ENCODE measurements around the gene ZNF697. TPM values are rescaled to one million over a fixed set of nuclear protein-coding genes. Genes with fewer than 3 reads are reported as not detected.
"Not testable (repeated sequence)": the region's sequence is repeated elsewhere in the genome, so short reads cannot be mapped to it uniquely, and the experiment has no call there.

ZNF697 gene
- under 1 TPM in 2 of 3 donors, not detected in 1; 0.09 to 0.45 TPM for total RNA-seq
- total RNA-seq (2013): 0.27 TPM

- H3K4me1 ChIP-seq (ENCODE audit: control insufficient read depth, insufficient read depth, low read length): peaks cover 8% of the 10 kb centered on the region
- TF ChIP-seq CTCF (IDR thresholded peaks at IDR 0.05): no peak
- peak within 1 kb of the TSS; percentile 78 for H3K4me3 Mint-ChIP-seq
- ATAC-seq (peak; percentile 29 to 76 (median 61)), DNase-seq (peak; percentile 17 to 23)
- H3K36me3 Mint-ChIP-seq: no peaks in the 10 kb centered on the region
- H3K27ac ChIP-seq (ENCODE audit: low read length): no peak within 1 kb of the TSS
- peak within 1 kb of the TSS; percentile 25 for H3K4me3 ChIP-seq (ENCODE audit: low read length)
- H3K27me3 ChIP-seq (ENCODE audit: control insufficient read depth, insufficient read depth, low read length): peaks cover 18% of the 10 kb centered on the region
- no peaks in the 10 kb centered on the region for H3K36me3 ChIP-seq (ENCODE audit: control insufficient read depth, insufficient read depth, low read length)
- peaks cover 40 to 56% of the 10 kb centered on the region in 2 donors for H3K27me3 Mint-ChIP-seq (ENCODE audit: low read depth in 2 of 2)
- no peaks in the 10 kb centered on the region for H3K9me3 ChIP-seq (ENCODE audit: control insufficient read depth, insufficient read depth, low read length)
- H3K4me1 Mint-ChIP-seq: peaks cover 0 to 5% of the 10 kb centered on the region in 2 donors
- 2% methylated on average over 80 of the region's 81 CpGs for WGBS (ENCODE audit: insufficient coverage)
- peaks cover 0 to 4% of the 10 kb centered on the region in 2 donors for H3K9me3 Mint-ChIP-seq
- H3K27ac Mint-ChIP-seq: no peak within 1 kb of the TSS
- intact Hi-C loops (cut with micrococcal nuclease): no loop called here
These were observed at the start of gene ZNF697 for GRCh38 chr1:119647734-119648619. Gene ZNF697, minus strand, starts transcription at chr1:119648266. Its CDS starts 22,166 bp downstream, at chr1:119626100.

- H3K4me3 ChIP-seq (ENCODE audit: low read length): no peak overlapping the region
- H3K27me3 Mint-ChIP-seq (ENCODE audit: low read depth in 2 of 2): peaks cover 17 to 32% of the 10 kb centered on the region in 2 donors
- 77% methylated on average over 3 of the region's 3 CpGs for WGBS (ENCODE audit: insufficient coverage)
These were observed 49.5 kb upstream of the ZNF697 start for GRCh38 chr1:119697598-119697997.

GRCh38 chr1:119696863-119697262, 48.8 kb upstream of the ZNF697 start:
- H3K4me1 Mint-ChIP-seq; H3K36me3 ChIP-seq (ENCODE audit: control insufficient read depth, insufficient read depth, low read length); H3K27ac Mint-ChIP-seq; H3K4me1 ChIP-seq (ENCODE audit: control insufficient read depth, insufficient read depth, low read length); DNase-seq; H3K9me3 ChIP-seq (ENCODE audit: control insufficient read depth, insufficient read depth, low read length); H3K36me3 Mint-ChIP-seq; H3K27ac ChIP-seq (ENCODE audit: low read length); intact Hi-C loops (cut with micrococcal nuclease); H3K27me3 ChIP-seq (ENCODE audit: control insufficient read depth, insufficient read depth, low read length); H3K4me3 ChIP-seq (ENCODE audit: low read length); H3K4me3 Mint-ChIP-seq; ATAC-seq: not testable (repeated sequence)
- 90% methylated on average over 4 of the region's 4 CpGs for WGBS (ENCODE audit: insufficient coverage)
- peaks cover 2 to 11% of the 10 kb centered on the region in 2 donors for H3K9me3 Mint-ChIP-seq
- H3K27me3 Mint-ChIP-seq (ENCODE audit: low read depth in 2 of 2): peaks cover 17 to 32% of the 10 kb centered on the region in 2 donors

More at GRCh38 chr1:119697598-119697997, 49.5 kb upstream of the ZNF697 start:
- no peak for TF ChIP-seq CTCF (IDR thresholded peaks at IDR 0.05)
- Mint-ChIP-seq H3K36me3 (peaks cover 10% of the 10 kb centered on the region), H3K27ac (no peak overlapping the region), H3K4me3 (no peak overlapping the region), H3K9me3 (peaks cover 2 to 11% of the 10 kb centered on the region in 2 donors), H3K4me1 (no peaks in the 10 kb centered on the region)
- DNase-seq: no peak
- intact Hi-C loops (cut with micrococcal nuclease): no loop called here
- Histone ChIP-seq H3K36me3 (ENCODE audit: control insufficient read depth, insufficient read depth, low read length) (no peaks in the 10 kb centered on the region), H3K27ac (ENCODE audit: low read length) (no peak overlapping the region), H3K27me3 (ENCODE audit: control insufficient read depth, insufficient read depth, low read length) (no peaks in the 10 kb centered on the region), H3K9me3 (ENCODE audit: control insufficient read depth, insufficient read depth, low read length) (peaks cover 6% of the 10 kb centered on the region), H3K4me1 (ENCODE audit: control insufficient read depth, insufficient read depth, low read length) (no peaks in the 10 kb centered on the region)
- ATAC-seq: no peak

GRCh38 chr1:119689511-119689910, 41.4 kb upstream of the ZNF697 start:
- peaks cover 0 to 4% of the 10 kb centered on the region in 2 donors for H3K9me3 Mint-ChIP-seq
- no peaks in the 10 kb centered on the region for H3K4me1 ChIP-seq (ENCODE audit: control insufficient read depth, insufficient read depth, low read length)
- no peak overlapping the region for H3K4me3 Mint-ChIP-seq
- H3K27me3 Mint-ChIP-seq (ENCODE audit: low read depth in 2 of 2): peaks cover 12 to 17% of the 10 kb centered on the region in 2 donors
- no peaks in the 10 kb centered on the region for H3K27me3 ChIP-seq (ENCODE audit: control insufficient read depth, insufficient read depth, low read length)
- H3K36me3 ChIP-seq (ENCODE audit: control insufficient read depth, insufficient read depth, low read length): no peaks in the 10 kb centered on the region
- TF ChIP-seq CTCF (IDR thresholded peaks at IDR 0.05): no peak
- no peaks in the 10 kb centered on the region for H3K36me3 Mint-ChIP-seq
- no peak overlapping the region for H3K27ac ChIP-seq (ENCODE audit: low read length)
- H3K4me3 ChIP-seq (ENCODE audit: low read length): no peak overlapping the region
- H3K4me1 Mint-ChIP-seq: no peaks in the 10 kb centered on the region
- DNase-seq: no peak
- no peaks in the 10 kb centered on the region for H3K9me3 ChIP-seq (ENCODE audit: control insufficient read depth, insufficient read depth, low read length)
- no peak for ATAC-seq
- intact Hi-C loops (cut with micrococcal nuclease): no loop called here
- H3K27ac Mint-ChIP-seq: no peak overlapping the region
